LNCaP clone FGC (cell line): ENCODE data around the gene CAMK2G.
"Not testable (repeated sequence)": the region's sequence is repeated elsewhere in the genome, so short reads cannot be mapped to it uniquely, and the experiment has no call there.

Experiments
- DNase-seq: peaks from one replicate; pipeline ENCODE4 v3.0.0-alpha.2; 2011; ENCODE audit warnings: low read depth
- H3K4me3 ChIP-seq: 2 replicates; pipeline ENCODE4 v1.5.1; 2011; ENCODE audit warnings: mild to moderate bottlenecking, low read depth, low read length, control low read depth
- CTCF ChIP-seq: IDR thresholded peaks from 2 replicates; pipeline ENCODE4 v1.5.1; 2012; ENCODE audit warnings: mild to moderate bottlenecking; ENCODE audit not compliant: control insufficient read depth, insufficient read depth; ENCODE audit errors: extremely low read depth

CAMK2G gene

GRCh38 chr10:73894245-73894971 is 20.1 kb upstream of the CAMK2G start:
- no peak for TF ChIP-seq CTCF
- no peak for DNase-seq
- no peak overlapping the region for H3K4me3 ChIP-seq

GRCh38 chr10:73893426-73893825 is 19.1 kb upstream of the CAMK2G start:
- DNase-seq: no peak
- H3K4me3 ChIP-seq: no peak overlapping the region
- no peak for TF ChIP-seq CTCF

GRCh38 chr10:73892310-73893030 is 18.1 kb upstream of the CAMK2G start:
- no peak overlapping the region for H3K4me3 ChIP-seq
- no peak for TF ChIP-seq CTCF
- DNase-seq: no peak

GRCh38 chr10:73891540-73891939 is 17.2 kb upstream of the CAMK2G start:
- no peak overlapping the region for H3K4me3 ChIP-seq
- no peak for DNase-seq
- no peak for TF ChIP-seq CTCF

- not testable (repeated sequence) for H3K4me3 ChIP-seq, DNase-seq
These were observed 16.5 kb upstream of the CAMK2G start for GRCh38 chr10:73890830-73891229.

GRCh38 chr10:73890261-73890660 is 15.9 kb upstream of the CAMK2G start:
- no peak for TF ChIP-seq CTCF
- no peak overlapping the region for H3K4me3 ChIP-seq
- DNase-seq: no peak

- not testable (repeated sequence) for H3K4me3 ChIP-seq, DNase-seq
These were observed 15.1 kb upstream of the CAMK2G start for GRCh38 chr10:73889416-73889815.

GRCh38 chr10:73889014-73889413 is 14.7 kb upstream of the CAMK2G start:
- no peak for DNase-seq
- no peak overlapping the region for H3K4me3 ChIP-seq
- TF ChIP-seq CTCF: no peak
